GM23338 (cell line): Measurements from ENCODE around the gene LYZL1. TPM values are rescaled to one million over a fixed set of nuclear protein-coding genes. Genes with fewer than 3 reads are reported as not detected.

ENCODE experiments used
- ATAC-seq: fragments of 200-7000 bp; cut with Tn5 transposase; 3 replicates; pipeline ENCODE4 v1.9.1; 2020
- DNase-seq: peaks from one replicate; pipeline ENCODE4 v3.0.0-alpha.2; 2015; ENCODE audit warnings: low spot score
- H2AFZ ChIP-seq: fragments of 200-600 bp; sonication (generic); 2 replicates; pipeline ENCODE4 v1.8.0; 2016; ENCODE audit warnings: antibody characterized with exemption, mild to moderate bottlenecking, moderate library complexity
- H3F3A ChIP-seq: fragments of 200-600 bp; sonication (generic); replicated peaks from 2 replicates; pipeline ENCODE4 v1.8.0; 2017; ENCODE audit warnings: antibody characterized with exemption, mixed run types, low read depth
- H3K27ac ChIP-seq: fragments of 200-600 bp; sonication (generic); 2 replicates; pipeline ENCODE4 v1.6.1; 2016; ENCODE audit warnings: low read depth
- H3K27me3 ChIP-seq: fragments of 200-600 bp; sonication (generic); 2 replicates; pipeline ENCODE4 v1.8.0; 2016; ENCODE audit warnings: mild to moderate bottlenecking, mixed run types, moderate library complexity; ENCODE audit not compliant: insufficient read depth
- H3K36me3 ChIP-seq: fragments of 200-600 bp; sonication (generic); 2 replicates; pipeline ENCODE4 v1.8.0; 2016; ENCODE audit warnings: mild to moderate bottlenecking; ENCODE audit not compliant: insufficient read depth
- H3K4me1 ChIP-seq: fragments of 200-600 bp; sonication (generic); 2 replicates; pipeline ENCODE4 v1.8.0; 2016; ENCODE audit warnings: mild to moderate bottlenecking, moderate library complexity; ENCODE audit not compliant: insufficient read depth
- H3K4me2 ChIP-seq: fragments of 200-600 bp; sonication (generic); 2 replicates; pipeline ENCODE4 v1.7.1; 2017; ENCODE audit warnings: mixed run types
- H3K4me3 ChIP-seq: fragments of 200-600 bp; sonication (generic); 2 replicates; pipeline ENCODE4 v1.6.1; 2016; ENCODE audit warnings: mixed run types
- H3K79me2 ChIP-seq: fragments of 200-600 bp; sonication (generic); replicated peaks from 2 replicates; pipeline ENCODE4 v1.8.0; 2017; ENCODE audit warnings: mild to moderate bottlenecking; ENCODE audit not compliant: insufficient read depth
- H3K9me2 ChIP-seq: fragments of 200-600 bp; sonication (generic); 2 replicates; pipeline ENCODE4 v1.8.0; 2017; ENCODE audit not compliant: insufficient read depth
- H4K20me1 ChIP-seq: fragments of 200-600 bp; sonication (generic); replicated peaks from 2 replicates; pipeline ENCODE4 v1.8.0; 2017; ENCODE audit warnings: mild to moderate bottlenecking; ENCODE audit not compliant: insufficient read depth
- H3K27ac Mint-ChIP-seq: 2 replicates; pipeline ENCODE4 v1.8.0; 2020; ENCODE audit warnings: inconsistent platforms, mild to moderate bottlenecking, moderate library complexity, mixed read lengths
- H3K27me3 Mint-ChIP-seq: 3 replicates; pipeline ENCODE4 v1.8.0; 2022; ENCODE audit warnings: low read depth, mild to moderate bottlenecking, moderate library complexity, mixed read lengths, inconsistent platforms; ENCODE audit not compliant: insufficient read depth, poor library complexity
- H3K36me3 Mint-ChIP-seq: 3 replicates; pipeline ENCODE4 v1.8.0; 2021; ENCODE audit warnings: low read depth, mild to moderate bottlenecking, inconsistent platforms, moderate library complexity, mixed read lengths
- H3K4me1 Mint-ChIP-seq: 3 replicates; pipeline ENCODE4 v1.8.0; 2020; ENCODE audit warnings: mild to moderate bottlenecking, inconsistent platforms, mixed read lengths
- H3K4me3 Mint-ChIP-seq: 3 replicates; pipeline ENCODE4 v1.8.0; 2021; ENCODE audit warnings: moderate library complexity, mild to moderate bottlenecking, inconsistent platforms, mixed read lengths
- H3K9me3 Mint-ChIP-seq: 3 replicates; pipeline ENCODE4 v1.8.0; 2020; ENCODE audit warnings: moderate library complexity, mild to moderate bottlenecking, inconsistent platforms, mixed read lengths
- CREB1 ChIP-seq: fragments of 250-450 bp; sonication (Bioruptor Pico); IDR thresholded peaks from 2 replicates; pipeline ENCODE4 v1.5.0; 2020; ENCODE audit warnings: low read depth, mild to moderate bottlenecking, moderate library complexity
- CTCF ChIP-seq, 2 experiments: fragments of 200-600 bp in 1 of 2; sonication (generic) in 1 of 2; conservative IDR thresholded peaks; 2 replicates each; pipeline versions ENCODE4 v1.5.1 to v1.6.1; 2016 to 2017; ENCODE audit warnings: antibody characterized with exemption in 2 of 2, low read depth in 2 of 2, mild to moderate bottlenecking in 2 of 2, moderate library complexity in 1 of 2
- ETS1 ChIP-seq: IDR thresholded peaks from 2 replicates; pipeline ENCODE4 v1.6.1; 2016; ENCODE audit warnings: antibody characterized with exemption
- EZH2 ChIP-seq: fragments of 200-600 bp; sonication (generic); IDR thresholded peaks from one replicate; pipeline ENCODE4 v1.8.0; 2017; ENCODE audit warnings: antibody characterized with exemption, mild to moderate bottlenecking, low read depth; ENCODE audit not compliant: unreplicated experiment
- EZH2phosphoT487 ChIP-seq: fragments of 200-600 bp; sonication (generic); IDR thresholded peaks from one replicate; pipeline ENCODE4 v1.8.1; 2018; ENCODE audit warnings: antibody characterized with exemption; ENCODE audit not compliant: unreplicated experiment
- JUNB ChIP-seq: IDR thresholded peaks from one replicate; pipeline ENCODE4 v1.6.1; 2016; ENCODE audit warnings: antibody characterized with exemption; ENCODE audit not compliant: unreplicated experiment
- NANOG ChIP-seq: IDR thresholded peaks from 2 replicates; pipeline ENCODE4 v1.6.1; 2016; ENCODE audit warnings: antibody characterized with exemption, borderline replicate concordance
- POLR2AphosphoS5 ChIP-seq: IDR thresholded peaks from 2 replicates; pipeline ENCODE4 v1.6.1; 2016; ENCODE audit warnings: antibody characterized with exemption, low read depth
- REST ChIP-seq: IDR thresholded peaks from one replicate; pipeline ENCODE4 v1.6.1; 2018; ENCODE audit warnings: antibody characterized with exemption; ENCODE audit not compliant: unreplicated experiment
- STAT1 ChIP-seq: IDR thresholded peaks from one replicate; pipeline ENCODE4 v1.6.1; 2016; ENCODE audit warnings: antibody characterized with exemption; ENCODE audit not compliant: unreplicated experiment
- ZNF114 ChIP-seq: fragments of 250-450 bp; sonication (Bioruptor Pico); IDR thresholded peaks from 2 replicates; pipeline ENCODE4 v1.5.0; 2020; ENCODE audit warnings: mild to moderate bottlenecking, moderate library complexity
- ZNF331 ChIP-seq: fragments of 250-450 bp; sonication (Bioruptor Pico); IDR thresholded peaks from 2 replicates; pipeline ENCODE4 v1.5.0; 2020; ENCODE audit warnings: low read depth, mild to moderate bottlenecking, moderate library complexity
- ZNF462 ChIP-seq: fragments of 250-450 bp; sonication (Bioruptor Pico); IDR thresholded peaks from 2 replicates; pipeline ENCODE4 v1.5.0; 2020; ENCODE audit warnings: mild to moderate bottlenecking, moderate library complexity
- polyA plus RNA-seq: library from polyadenylated mRNA; unstranded; fragments of >200 nt; fragmentation: Nextera tagmentation; extraction: Ambion mirVana; gene quantifications from 2 replicates; pipeline ENCODE4 v1.2.1, GENCODE V29; 2016
- total RNA-seq: library from RNA; depleted of rRNA; stranded (reverse); fragments of >200 nt; shearing (Covaris generic); gene quantifications from 2 replicates; pipeline ENCODE4 v1.2.3, GENCODE V29; 2014

The LYZL1 gene
- total and polyA plus RNA-seq, 2 experiments from 2014 or later: not detected

GRCh38 chr10:29268011-29268410 lies 20.9 kb upstream of the LYZL1 start:
- no peaks in the 10 kb centered on the region for H3K36me3 ChIP-seq
- H3K9me2 ChIP-seq: no peaks in the 10 kb centered on the region
- H3K27ac Mint-ChIP-seq: no peak overlapping the region
- H2AFZ ChIP-seq: no peak overlapping the region
- H4K20me1 ChIP-seq: no peaks in the 10 kb centered on the region
- TF ChIP-seq STAT1: no peak
- TF ChIP-seq CREB1: no peak
- no peak for TF ChIP-seq ETS1
- no peak for TF ChIP-seq ZNF462 (CRISPR knock-in tag)
- no peak for TF ChIP-seq JUNB
- TF ChIP-seq NANOG: no peak
- TF ChIP-seq POLR2AphosphoS5: no peak
- no peak for TF ChIP-seq ZNF114 (CRISPR knock-in tag)
- TF ChIP-seq EZH2: no peak
- no peak for TF ChIP-seq REST
- TF ChIP-seq CTCF (conservative IDR thresholded peaks at IDR 0.05; ENCODE audit: low read depth in 2 of 2): no peak
- no peak for TF ChIP-seq ZNF331 (CRISPR knock-in tag)
- no peak for TF ChIP-seq EZH2phosphoT487
- no peak overlapping the region for H3K4me3 ChIP-seq
- no peak overlapping the region for H3K4me2 ChIP-seq
- DNase-seq (no peak), ATAC-seq (no peak)
- H3F3A ChIP-seq: no peaks in the 10 kb centered on the region
- peaks cover 11% of the 10 kb centered on the region; the same call in 2 of the 3 replicates for H3K9me3 Mint-ChIP-seq
- no peaks in the 10 kb centered on the region for H3K27me3 Mint-ChIP-seq
- H3K79me2 ChIP-seq: no peaks in the 10 kb centered on the region
- no peak overlapping the region for H3K27ac ChIP-seq
- peaks cover 10% of the 10 kb centered on the region for H3K36me3 Mint-ChIP-seq
- no peaks in the 10 kb centered on the region for H3K27me3 ChIP-seq
- peaks cover 11% of the 10 kb centered on the region; the same call in 1 of the 2 replicates for H3K4me1 ChIP-seq
- H3K4me3 Mint-ChIP-seq: no peak overlapping the region
- peaks cover 9% of the 10 kb centered on the region; the same call in 2 of the 3 replicates for H3K4me1 Mint-ChIP-seq
